ENCODE measurements around the gene CAMK1D. TPM values are rescaled to one million over a fixed set of nuclear protein-coding genes. Genes with fewer than 3 reads are reported as not detected.

The CAMK1D gene
- total RNA-seq, 1 donor from 2014 or later = 8.9 TPM

DNA sequence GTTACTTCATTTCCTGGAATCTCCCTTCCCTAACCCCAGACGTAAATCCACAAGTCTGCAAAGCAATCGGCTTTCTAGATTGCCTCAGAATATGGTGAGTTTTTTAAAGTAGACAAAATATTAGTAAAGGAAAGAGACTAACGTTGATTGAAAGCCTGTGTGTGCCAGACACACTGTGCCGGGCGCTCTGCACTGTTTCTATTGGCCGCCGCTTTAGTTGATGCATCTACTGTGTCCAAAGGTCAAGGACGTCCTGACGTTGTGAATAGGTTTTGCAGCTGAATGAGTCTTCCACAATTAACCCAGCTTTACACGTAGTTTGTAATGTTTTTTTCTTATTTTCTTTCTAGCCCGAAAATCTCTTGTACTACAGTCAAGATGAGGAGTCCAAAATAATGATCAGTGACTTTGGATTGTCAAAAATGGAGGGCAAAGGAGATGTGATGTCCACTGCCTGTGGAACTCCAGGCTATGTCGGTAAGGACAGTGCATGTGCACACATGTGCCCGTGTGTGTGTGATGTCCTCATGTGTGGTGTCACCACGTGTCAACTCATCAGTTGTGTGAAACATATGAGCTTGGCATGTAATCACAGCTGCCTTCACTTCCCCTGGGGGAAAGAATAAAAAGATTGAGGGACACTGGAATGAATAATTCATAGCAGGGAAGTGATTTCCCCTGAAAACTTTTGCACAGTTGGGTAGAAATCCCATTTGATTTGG, 420.1 kb downstream of the CAMK1D start:
- ATAC-seq (no peak), DNase-seq (no peak)
- intact Hi-C loops (cut with micrococcal nuclease) = no loop called here

DNA sequence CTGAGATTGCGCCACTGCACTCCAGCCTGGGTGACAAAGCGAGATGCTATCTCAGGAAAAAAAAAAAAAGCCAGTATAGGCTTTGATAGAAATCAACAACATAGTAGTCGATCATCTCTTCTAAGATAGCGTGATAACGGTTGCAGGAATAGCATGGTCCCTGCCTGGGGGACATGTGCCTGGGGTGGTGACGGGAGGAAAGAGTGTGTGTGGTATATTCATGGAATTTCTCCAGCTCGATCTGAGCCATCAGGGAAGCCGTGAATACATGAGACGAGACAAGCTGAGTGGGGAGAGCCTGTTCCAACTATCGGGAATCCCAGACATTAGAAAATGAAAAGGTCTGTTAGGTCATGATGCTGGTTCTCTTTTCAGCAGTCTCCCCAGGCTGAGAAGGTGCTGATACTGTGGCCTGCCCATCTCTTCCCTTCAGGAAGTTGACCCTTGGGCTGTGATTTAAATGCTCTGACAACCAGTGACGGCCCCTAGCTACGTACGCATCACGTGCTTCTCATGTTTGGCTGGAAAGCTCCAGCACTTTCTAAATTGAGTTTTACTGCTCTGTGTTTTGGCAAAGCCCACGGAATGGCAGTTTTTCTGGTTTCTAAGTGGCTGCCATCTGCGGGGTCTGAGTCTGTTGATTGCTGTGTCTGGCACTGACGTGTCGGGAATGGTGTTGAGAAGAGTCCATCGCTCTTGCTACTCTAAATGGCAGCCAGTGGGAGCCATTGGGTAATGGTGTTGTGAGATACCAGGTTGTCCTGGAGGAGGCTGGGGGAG, 422.8 kb downstream of the CAMK1D start:
- intact Hi-C loops (cut with micrococcal nuclease) = no loop called here
- DNase-seq (no peak), ATAC-seq (no peak)

- intact Hi-C loops (cut with micrococcal nuclease) = no loop called here
- no peak for DNase-seq
- no peak for ATAC-seq
Observed at GRCh38 chr10:12772797-12773587, 423.6 kb downstream of the CAMK1D start.

GRCh38 chr10:12774204-12774894, 425.0 kb downstream of the CAMK1D start:
- DNase-seq (no peak), ATAC-seq (no peak)
- intact Hi-C loops (cut with micrococcal nuclease) = no loop called here

DNA sequence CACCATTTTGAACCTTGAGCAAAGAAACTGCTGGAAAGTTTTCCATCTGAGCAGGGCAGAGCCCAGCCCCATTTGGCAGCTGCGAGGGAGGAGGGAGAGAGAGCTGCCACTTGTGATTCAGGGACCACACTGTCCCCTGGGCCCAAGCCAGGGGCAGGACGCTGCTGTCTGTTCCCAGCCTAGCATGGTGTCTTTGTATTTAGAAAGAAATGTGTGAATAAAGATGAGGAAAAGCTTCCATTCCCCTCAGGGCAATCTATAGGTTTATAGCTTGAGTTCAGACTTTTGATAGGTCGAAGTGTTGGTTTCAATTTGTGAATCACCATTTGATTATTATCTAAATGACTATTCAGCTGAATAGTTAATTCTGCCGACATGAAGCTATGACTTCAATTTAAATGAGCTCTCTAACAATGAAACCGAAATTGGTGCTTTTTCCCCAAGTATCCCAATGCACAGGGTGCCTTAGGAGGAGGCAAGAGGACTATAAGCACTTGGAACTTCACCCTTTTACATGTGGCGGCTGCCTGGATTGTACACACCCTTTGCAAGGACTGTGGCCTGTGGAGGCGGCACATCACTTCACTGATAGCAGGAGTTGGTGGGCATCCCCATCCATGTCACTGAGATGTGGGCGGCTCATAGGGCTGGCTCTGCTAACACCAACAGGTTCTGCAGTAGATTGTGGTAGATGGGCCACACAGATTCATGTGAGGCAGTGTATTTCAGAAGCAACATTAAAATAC, 428.7 kb downstream of the CAMK1D start:
- DNase-seq (peak; percentile 40), ATAC-seq (no peak)
- intact Hi-C loops (cut with micrococcal nuclease) = no loop called here

DNA sequence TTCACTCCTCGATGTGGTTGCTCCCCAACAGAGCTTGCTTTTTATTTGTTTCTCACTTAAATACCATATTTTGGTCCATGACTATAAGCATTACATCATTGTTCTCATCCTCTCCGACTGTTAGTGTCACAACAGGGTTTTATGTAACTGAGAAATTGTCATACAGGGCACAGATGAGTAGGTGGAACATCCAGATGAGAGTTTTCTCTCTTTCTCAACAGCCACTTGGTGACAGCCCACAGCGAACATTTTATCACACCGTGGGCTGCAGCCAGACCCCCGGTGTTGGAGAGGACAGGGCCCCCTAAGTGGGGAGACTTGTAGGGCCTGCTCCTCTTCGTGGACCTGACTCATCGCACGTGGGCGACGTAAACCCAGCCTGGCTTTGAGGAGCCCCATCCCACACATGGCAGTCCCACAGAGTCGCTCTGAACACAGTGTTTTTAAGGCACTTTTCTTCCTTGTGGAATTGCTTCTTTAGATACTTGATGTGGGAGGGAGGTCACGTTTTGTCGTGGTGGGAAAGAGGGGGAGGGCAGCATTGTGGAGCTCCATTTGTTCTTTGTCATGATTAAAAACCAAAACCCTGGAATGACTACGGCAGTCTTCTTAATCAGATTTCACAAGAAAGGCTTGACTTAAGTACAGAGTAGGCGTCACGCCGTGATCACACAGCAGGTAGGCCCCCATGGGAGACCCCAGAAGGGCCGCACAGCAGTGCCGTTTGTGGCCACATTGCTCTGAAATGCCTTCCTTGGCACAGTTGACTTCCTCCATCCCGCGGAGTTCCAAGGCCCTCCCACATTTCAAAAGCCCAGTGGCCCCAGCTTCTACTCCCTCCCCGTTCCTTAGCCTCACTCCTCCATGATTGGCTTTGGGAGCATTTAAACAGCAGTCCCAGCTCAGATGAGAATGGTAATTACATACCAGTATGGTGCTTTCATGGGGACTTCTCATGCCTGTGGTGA, 431.6 kb downstream of the CAMK1D start:
- intact Hi-C loops (cut with micrococcal nuclease) = no loop called here
- ATAC-seq = peak; percentile 74

DNA sequence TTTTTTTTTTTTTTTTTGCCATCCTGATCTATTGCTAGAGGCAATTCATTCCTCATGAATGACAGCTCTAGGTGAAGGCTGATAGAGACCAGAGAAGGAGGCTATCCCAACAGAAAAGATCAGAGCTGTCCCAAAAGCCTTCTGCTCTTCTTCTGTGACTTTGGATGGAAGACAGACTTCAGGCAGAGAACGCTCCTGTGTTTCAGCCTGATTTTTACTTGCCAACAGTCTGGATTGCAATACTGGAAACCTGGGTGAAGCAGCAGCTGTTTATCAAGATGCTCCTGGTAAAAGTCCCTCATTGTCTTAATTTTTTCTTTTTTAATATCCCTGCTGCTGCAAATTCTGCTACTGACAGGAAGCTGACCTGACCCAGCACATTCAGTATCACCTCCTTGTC, 432.6 kb downstream of the CAMK1D start:
- no peak for ATAC-seq
- intact Hi-C loops (cut with micrococcal nuclease) = no loop called here
- DNase-seq = no peak

More for the DNA sequence above, 431.6 kb downstream of the CAMK1D start:
- peak; percentile 56 for DNase-seq

DNA sequence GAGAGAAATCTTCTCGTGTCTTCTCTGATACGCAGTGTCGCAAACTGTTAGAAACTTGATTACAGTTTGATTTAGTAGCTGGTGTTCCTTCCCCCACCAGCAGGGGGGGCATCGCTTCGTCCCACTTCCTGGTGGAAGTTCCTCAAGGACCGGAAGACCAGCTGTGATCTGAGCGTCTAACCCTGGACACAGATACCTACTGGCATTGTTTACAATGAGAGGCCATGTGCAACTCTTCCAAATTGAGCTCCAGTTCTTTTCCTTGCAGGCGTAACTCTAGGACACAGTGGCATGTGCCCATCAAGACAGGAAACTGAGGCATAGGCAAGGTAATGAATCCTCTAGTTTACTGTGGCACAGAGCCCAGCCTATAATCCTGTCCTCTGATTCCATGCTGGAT, 433.2 kb downstream of the CAMK1D start:
- DNase-seq = peak; percentile 52
- no peak for ATAC-seq
- intact Hi-C loops (cut with micrococcal nuclease) = no loop called here

GRCh38 chr10:12783293-12783692, 433.9 kb downstream of the CAMK1D start:
- intact Hi-C loops (cut with micrococcal nuclease) = no loop called here
- ATAC-seq (no peak), DNase-seq (no peak)

- ATAC-seq (no peak), DNase-seq (no peak)
- intact Hi-C loops (cut with micrococcal nuclease) = no loop called here
Observed at GRCh38 chr10:12784646-12785045, 435.3 kb downstream of the CAMK1D start.

DNA sequence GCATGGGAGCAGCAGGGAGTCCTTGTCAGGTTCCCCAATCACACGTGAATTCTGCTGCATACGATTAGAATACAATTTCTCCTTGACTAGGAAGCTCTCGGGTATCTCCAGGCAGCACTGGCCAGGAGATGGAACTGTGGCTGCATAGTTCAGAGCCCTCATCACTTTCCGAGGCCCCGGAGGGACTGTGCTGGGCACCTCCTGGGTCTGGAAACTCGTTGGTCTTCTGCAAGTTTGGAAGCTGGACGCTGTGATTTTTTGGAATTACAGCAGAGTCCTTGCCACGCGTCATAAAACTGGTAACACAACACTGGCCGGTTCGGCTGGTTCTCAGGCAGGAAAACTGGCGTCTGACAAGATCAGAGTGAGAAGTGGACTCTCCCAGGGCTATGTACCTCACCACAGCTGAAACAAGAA, 436.1 kb downstream of the CAMK1D start:
- intact Hi-C loops (cut with micrococcal nuclease) = no loop called here
- ATAC-seq (no peak), DNase-seq (no peak)

DNA sequence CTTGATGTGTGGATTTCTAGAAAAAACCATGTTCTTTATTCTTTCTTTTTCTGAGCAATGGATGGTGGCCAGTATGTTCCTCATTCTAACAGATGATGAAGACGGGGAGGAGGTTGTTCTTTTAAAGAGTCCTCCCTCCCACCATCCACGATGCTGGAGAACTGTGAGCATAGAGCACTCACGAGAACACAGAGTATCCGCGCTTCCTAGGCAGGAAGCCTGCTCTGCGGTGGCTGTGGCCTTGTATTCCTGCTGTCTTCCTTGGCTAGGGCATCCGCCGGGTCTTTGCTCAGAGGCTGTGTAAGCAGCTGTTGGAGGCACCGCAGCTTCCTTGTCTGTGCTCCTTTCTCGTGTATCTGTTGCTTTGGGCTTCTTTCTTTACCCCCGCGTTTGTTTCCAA, 437.9 kb downstream of the CAMK1D start:
- ATAC-seq = no peak
- DNase-seq = no peak
- intact Hi-C loops (cut with micrococcal nuclease) = no loop called here

DNA sequence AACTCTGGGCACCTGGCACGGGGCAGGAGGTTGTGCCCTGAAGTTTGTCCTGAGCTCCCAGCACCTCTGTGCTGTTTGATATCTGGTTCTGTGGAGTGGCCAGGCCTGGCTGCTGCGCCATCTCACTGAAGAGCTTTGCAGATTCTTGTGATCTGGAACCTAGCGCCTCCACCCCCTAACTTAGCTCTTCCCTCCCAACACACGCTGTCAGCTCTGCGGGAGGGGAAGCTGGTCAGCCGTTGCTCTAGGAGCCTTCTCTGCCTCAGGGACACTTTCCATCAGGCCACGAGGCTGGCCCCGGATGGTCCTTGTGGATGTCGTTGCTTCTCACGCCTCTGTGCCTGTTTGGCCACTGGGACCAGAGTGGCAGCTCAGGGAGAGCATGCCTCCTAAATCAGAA, 438.9 kb downstream of the CAMK1D start:
- intact Hi-C loops (cut with micrococcal nuclease) = no loop called here
- DNase-seq (no peak), ATAC-seq (no peak)

GRCh38 chr10:12790270-12790669, 440.9 kb downstream of the CAMK1D start:
- no peak for ATAC-seq
- no peak for DNase-seq
- intact Hi-C loops (cut with micrococcal nuclease) = no loop called here

DNA sequence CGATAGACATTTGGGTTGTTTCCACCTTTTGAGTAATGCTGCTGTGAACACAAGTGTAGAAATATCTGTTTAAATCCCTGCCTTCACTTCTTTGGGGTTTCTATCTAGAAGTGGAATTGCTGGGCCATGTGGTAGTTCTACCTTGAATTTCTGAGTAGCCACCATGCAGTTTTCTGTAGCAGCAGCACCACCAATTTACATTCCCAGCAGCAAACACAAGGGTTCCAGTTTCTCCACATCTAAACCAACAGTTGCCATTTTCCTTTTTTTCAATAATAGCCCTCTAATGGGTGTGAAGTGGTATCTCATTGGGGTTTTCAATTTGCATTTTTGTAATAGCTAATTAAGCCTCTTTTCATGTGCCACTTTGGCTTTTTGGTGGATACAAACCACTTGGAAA, 442.4 kb downstream of the CAMK1D start:
- ATAC-seq (no peak), DNase-seq (no peak)
- intact Hi-C loops (cut with micrococcal nuclease) = no loop called here

DNA sequence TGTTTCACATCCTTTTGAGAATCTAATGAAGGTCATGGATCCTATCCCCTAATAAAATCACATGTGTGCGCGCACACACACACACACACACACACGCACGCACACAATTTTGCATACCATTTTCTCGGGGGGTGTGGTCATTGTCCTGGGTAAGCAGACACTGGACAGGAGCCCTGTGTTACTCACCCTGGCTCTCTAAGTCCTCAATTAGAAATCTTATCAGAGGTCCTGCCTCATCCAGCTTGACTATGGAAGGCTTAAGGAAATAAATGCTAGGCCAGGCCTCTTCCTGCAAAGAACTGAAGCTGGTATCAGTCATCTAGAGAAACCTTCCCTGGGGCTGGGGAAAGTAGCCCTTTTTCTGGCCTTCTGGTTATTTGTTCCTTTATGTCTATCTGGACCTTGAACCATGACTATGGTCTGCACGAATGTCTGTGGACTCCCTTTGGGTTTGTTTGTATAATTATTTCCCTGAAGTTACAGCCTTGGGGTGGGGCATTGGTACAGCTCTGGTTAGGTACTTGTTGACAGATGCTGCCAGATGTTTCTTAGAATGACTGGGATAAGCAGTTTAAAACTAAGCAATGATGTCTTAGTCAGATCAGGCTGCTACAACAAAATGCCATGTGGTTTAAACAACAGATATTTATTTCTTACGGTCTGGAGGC, 443.7 kb downstream of the CAMK1D start:
- ATAC-seq (no peak), DNase-seq (no peak)
- intact Hi-C loops (cut with micrococcal nuclease) = no loop called here

Measured in left ventricle myocardium superior (tissue), 1 donor.